ENCODE data around the gene ZNF384. TPM values are rescaled to one million over a fixed set of nuclear protein-coding genes. Genes with fewer than 3 reads are reported as not detected.

The ZNF384 gene
- total and polyA plus RNA-seq, 10 donors: 18.9 to 79.8 (median 50.0) TPM

DNA sequence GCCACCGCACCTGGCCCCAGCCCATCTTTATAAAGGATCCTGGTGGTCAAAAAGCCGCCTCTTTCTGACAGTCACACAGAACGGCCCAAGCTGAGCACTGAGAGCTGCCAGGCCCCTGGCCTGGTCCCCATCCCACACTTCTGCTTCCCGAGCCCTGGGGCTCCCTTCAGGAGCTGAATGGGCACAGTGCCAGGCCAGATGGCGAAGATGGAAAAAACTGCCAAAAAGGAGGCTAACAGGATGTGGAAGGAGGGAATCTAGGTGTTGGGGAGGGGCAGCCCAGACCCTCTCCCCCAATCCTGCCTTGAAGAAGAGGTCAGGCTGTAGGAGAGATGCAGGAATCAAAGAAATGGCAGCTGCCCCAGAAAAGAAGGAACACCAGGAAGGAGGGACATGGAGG, 58.4 kb downstream of the ZNF384 start:
- Histone ChIP-seq H3K36me3 (peaks cover 0 to 21% (median 0%) of the 10 kb centered on the region in 6 donors), H3K27me3 (replicated peaks in 1 of 7) (no peaks in the 10 kb centered on the region), H3K4me3 (peak overlapping the region in 6 of 8 donors; percentile 5 to 71 (median 24)), H3K9me3 (no peaks in the 10 kb centered on the region), H3K27ac (peak overlapping the region; percentile 78 to 91 (median 88)), H3K4me1 (peaks cover 33 to 100% (median 76%) of the 10 kb centered on the region in 6 donors)
- WGBS, 5 donors: 61 to 85% (median 73%) methylated on average over 5 of the region's 5 CpGs
- intact Hi-C loops (cut with DNase I; ENCODE audit: low total_unique reads): no loop called here
- TF ChIP-seq, protein P1, sequence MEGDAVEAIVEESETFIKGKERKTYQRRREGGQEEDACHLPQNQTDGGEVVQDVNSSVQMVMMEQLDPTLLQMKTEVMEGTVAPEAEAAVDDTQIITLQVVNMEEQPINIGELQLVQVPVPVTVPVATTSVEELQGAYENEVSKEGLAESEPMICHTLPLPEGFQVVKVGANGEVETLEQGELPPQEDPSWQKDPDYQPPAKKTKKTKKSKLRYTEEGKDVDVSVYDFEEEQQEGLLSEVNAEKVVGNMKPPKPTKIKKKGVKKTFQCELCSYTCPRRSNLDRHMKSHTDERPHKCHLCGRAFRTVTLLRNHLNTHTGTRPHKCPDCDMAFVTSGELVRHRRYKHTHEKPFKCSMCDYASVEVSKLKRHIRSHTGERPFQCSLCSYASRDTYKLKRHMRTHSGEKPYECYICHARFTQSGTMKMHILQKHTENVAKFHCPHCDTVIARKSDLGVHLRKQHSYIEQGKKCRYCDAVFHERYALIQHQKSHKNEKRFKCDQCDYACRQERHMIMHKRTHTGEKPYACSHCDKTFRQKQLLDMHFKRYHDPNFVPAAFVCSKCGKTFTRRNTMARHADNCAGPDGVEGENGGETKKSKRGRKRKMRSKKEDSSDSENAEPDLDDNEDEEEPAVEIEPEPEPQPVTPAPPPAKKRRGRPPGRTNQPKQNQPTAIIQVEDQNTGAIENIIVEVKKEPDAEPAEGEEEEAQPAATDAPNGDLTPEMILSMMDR (IDR thresholded peaks at IDR 0.05 in 8 of 11, conservative IDR thresholded peaks at IDR 0.05 in 3 of 11): no peak
- no peak for TF ChIP-seq POLR2A (IDR thresholded peaks at IDR 0.05)
- no peak for TF ChIP-seq POLR2AphosphoS5 (IDR thresholded peaks at IDR 0.05)
- no peak for DNase-seq

DNA sequence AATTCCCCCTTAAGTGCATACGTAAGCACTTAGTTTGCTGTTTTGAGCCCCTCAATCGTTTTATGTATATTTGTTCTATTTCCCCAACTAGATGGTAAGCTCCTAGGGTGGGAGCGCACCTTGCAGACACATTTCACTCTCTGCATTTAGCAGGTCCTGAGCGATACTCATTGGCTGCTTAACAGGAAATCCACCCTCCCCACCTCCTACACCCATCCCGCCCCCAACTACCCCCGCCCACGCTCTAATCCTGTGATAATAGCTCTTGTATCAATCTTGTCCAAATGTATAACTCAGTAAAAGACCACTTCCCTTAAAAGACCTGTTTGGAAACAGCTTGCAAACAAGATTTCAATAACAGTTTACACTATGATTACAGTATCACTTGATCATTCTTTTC, 61.6 kb downstream of the ZNF384 start:
- 35 to 53% (median 51%) methylated on average over 7 of the region's 7 CpGs for WGBS, 5 donors
- TF ChIP-seq POLR2A (IDR thresholded peaks at IDR 0.05): no peak
- peak overlapping the region in 7 of 8 donors; percentile 11 to 67 (median 21) for H3K4me3 ChIP-seq

DNA sequence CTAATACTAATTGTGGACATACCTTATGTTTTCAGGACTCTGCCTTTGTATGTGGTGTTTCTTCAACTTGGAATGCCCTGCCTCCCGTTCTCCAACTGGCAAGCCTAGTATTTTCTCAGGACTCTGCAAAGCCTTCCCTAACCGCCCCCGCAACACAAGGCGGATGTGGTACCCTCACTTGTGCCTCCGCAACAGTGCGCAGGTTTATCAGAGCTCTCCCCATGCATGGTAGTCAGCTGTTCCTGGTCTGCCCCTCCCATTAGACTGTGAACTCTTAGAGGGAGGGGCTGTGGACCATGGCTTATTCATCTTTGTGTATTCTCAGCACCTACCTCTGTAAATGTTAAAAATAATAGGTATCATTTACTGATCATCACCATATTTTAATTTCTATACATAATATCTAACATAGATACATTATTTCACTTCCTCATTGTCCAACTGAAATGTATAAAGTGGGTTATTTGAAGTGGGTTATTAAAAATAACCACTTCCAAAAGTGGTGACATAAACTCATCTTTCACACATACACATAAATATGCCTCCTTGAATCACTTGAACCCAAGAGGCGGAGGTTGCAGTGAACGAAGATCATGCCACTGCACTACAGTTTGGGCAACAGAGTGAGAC, 62.4 kb downstream of the ZNF384 start:
- peak overlapping the region in 3 of 8 donors; percentile 32 to 67 (median 39) for H3K4me3 ChIP-seq
- no peak for DNase-seq
- TF ChIP-seq POLR2A (IDR thresholded peaks at IDR 0.05): no peak
- TF ChIP-seq POLR2AphosphoS5 (IDR thresholded peaks at IDR 0.05): no peak
- TF ChIP-seq, protein P1 (IDR thresholded peaks at IDR 0.05 in 8 of 11, conservative IDR thresholded peaks at IDR 0.05 in 3 of 11): no peak
- intact Hi-C loops (cut with DNase I; ENCODE audit: low total_unique reads): no loop called here
- H3K36me3 ChIP-seq: peaks cover 0 to 43% (median 2%) of the 10 kb centered on the region in 6 donors
- WGBS, 5 donors: 68 to 80% (median 77%) methylated on average over 8 of the region's 8 CpGs
- peaks cover 17 to 84% (median 53%) of the 10 kb centered on the region in 6 donors for H3K4me1 ChIP-seq
- peak overlapping the region in 4 of 8 donors; percentile 28 to 69 (median 58) for H3K27ac ChIP-seq
- H3K9me3 ChIP-seq: no peaks in the 10 kb centered on the region
- no peaks in the 10 kb centered on the region for H3K27me3 ChIP-seq (replicated peaks in 1 of 7)

More for the DNA sequence above, 61.6 kb downstream of the ZNF384 start:
- peak overlapping the region in 5 of 8 donors; percentile 23 to 69 (median 57) for H3K27ac ChIP-seq
- peaks cover 25 to 91% (median 61%) of the 10 kb centered on the region in 6 donors for H3K4me1 ChIP-seq
- H3K36me3 ChIP-seq: peaks cover 0 to 43% (median 2%) of the 10 kb centered on the region in 6 donors
- DNase-seq: no peak
- no peaks in the 10 kb centered on the region for H3K27me3 ChIP-seq (replicated peaks in 1 of 7)
- H3K9me3 ChIP-seq: no peaks in the 10 kb centered on the region
- intact Hi-C loops (cut with DNase I; ENCODE audit: low total_unique reads): no loop called here

DNA sequence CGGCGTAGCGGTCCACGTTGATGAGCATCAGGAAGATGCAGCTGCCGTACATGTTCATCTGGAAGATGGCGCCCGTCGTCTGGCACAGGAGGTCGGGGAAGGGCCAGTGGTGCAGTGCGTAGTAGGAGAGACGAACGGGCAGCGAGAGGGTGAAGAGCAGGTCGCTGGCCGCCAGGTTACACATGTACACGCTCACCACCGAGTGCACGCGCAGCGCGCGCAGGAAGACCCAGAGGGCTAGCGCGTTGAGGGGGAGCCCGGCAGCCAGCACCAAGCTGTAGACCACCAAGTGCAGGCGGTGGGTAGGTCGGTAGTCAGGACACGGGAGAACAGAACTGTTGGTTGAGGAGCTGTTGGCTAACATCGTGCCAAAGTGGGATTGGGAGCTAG, 68.3 kb downstream of the ZNF384 start:
- H3K4me3 ChIP-seq: peak overlapping the region in 5 of 8 donors; percentile 9 to 54 (median 21)
- peaks cover 5 to 67% (median 25%) of the 10 kb centered on the region in 6 donors for H3K4me1 ChIP-seq
- intact Hi-C loops (cut with DNase I; ENCODE audit: low total_unique reads): no loop called here
- TF ChIP-seq POLR2A (IDR thresholded peaks at IDR 0.05) (no peak), POLR2AphosphoS5 (IDR thresholded peaks at IDR 0.05) (no peak)
- TF ChIP-seq, protein P1 (IDR thresholded peaks at IDR 0.05 in 8 of 11, conservative IDR thresholded peaks at IDR 0.05 in 3 of 11): no peak
- no peaks in the 10 kb centered on the region for H3K27me3 ChIP-seq (replicated peaks in 1 of 7)
- peaks cover 0 to 59% (median 17%) of the 10 kb centered on the region in 6 donors for H3K36me3 ChIP-seq
- H3K27ac ChIP-seq: peak overlapping the region in 3 of 8 donors; percentile 13 to 43 (median 17)
- DNase-seq: no peak
- no peaks in the 10 kb centered on the region for H3K9me3 ChIP-seq
- whole genome bisulfite sequencing, 5 donors: 88 to 95% (median 89%) methylated on average over 29 of the region's 29 CpGs
